Activated CD4-positive, alpha-beta memory T cell treated with anti-CD3 and anti-CD28 coated beads, Interleukin-2, amount 10 ng/mL, durations not matched to agents 7 days and 5 days (primary cell): Measurements from ENCODE around the gene NALCN. TPM values are rescaled to one million over a fixed set of nuclear protein-coding genes. Genes with fewer than 3 reads are reported as not detected.
"Not testable (repeated sequence)": the region's sequence is repeated elsewhere in the genome, so short reads cannot be mapped to it uniquely, and the experiment has no call there.

ENCODE experiments used
- CTCF ChIA-PET: fragments of 350-600 bp; sonication (Branson Sonifier 250); formaldehyde crosslinking; loops from one replicate; lab custom pipeline; 2021; ENCODE audit warnings: antibody characterized with exemption, inconsistent platforms; lab: Charles Lee
- POLR2A ChIA-PET: fragments of 350-600 bp; sonication (Branson Sonifier 250); formaldehyde crosslinking; loops from one replicate; lab custom pipeline; 2021; ENCODE audit warnings: antibody characterized with exemption; lab: Charles Lee
- DNase-seq: peaks from one replicate; pipeline ENCODE4 v3.0.0-alpha.2; 2020
- H3K27ac Mint-ChIP-seq: one replicate; pipeline ENCODE4 v1.8.0; 2021; ENCODE audit warnings: mild to moderate bottlenecking, mixed read lengths
- H3K27me3 Mint-ChIP-seq: one replicate; pipeline ENCODE4 v1.8.0; 2021; ENCODE audit warnings: mixed read lengths
- H3K36me3 Mint-ChIP-seq: one replicate; pipeline ENCODE4 v1.8.0; 2021; ENCODE audit warnings: low read depth, mixed read lengths
- H3K4me1 Mint-ChIP-seq: one replicate; pipeline ENCODE4 v1.8.0; 2021; ENCODE audit warnings: mixed read lengths
- H3K4me3 Mint-ChIP-seq: one replicate; pipeline ENCODE4 v1.8.0; 2021; ENCODE audit warnings: mild to moderate bottlenecking, mixed read lengths
- H3K9me3 Mint-ChIP-seq: one replicate; pipeline ENCODE4 v1.8.0; 2021; ENCODE audit warnings: mixed read lengths
- total RNA-seq, 2 experiments: library from RNA; stranded (reverse); gene quantifications; one replicate each; pipeline ENCODE4 v1.2.3, GENCODE V29; 2021

Gene NALCN
- total RNA-seq, 2 experiments from 2014 or later: not detected

DNA sequence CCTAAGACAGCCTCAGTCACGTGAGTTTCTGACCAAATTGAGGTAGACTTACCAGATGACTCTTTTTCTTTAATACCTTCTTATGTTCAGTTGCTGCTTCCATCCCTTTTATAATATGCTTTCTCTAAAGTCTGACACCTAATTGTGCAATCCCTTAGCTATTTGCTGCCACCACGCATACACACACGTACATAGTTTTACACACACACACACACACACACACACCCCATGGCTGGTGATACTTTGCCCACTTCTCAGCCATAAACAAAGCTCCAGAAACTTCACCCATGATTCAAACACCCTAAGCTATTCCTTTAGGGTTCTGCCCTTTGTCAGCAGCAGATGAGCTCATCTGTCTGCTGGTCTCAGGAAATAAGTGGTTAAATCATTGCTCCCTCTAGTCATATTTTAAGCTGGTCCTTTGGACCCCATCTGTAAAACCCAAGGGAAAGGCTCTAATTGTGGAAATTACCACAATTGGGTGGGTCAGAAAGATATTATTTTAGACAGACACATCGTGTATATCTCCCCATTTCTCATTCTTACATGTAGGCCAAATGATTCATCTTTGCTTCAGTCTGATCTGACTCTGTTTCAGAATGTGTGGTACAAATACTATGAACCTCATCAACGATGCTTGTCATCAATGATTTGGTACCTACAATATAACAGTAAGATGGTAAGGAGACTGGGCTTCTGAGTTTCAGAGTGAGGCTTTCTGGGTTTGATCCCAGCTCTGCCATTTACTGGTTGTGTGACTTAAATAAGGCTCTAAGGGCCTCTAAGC is 69.2 kb downstream of the NALCN start:
- Mint-ChIP-seq H3K36me3 (no peaks in the 10 kb centered on the region), H3K27me3 (no peaks in the 10 kb centered on the region), H3K9me3 (no peaks in the 10 kb centered on the region), H3K4me1 (no peaks in the 10 kb centered on the region), H3K27ac (no peak overlapping the region), H3K4me3 (no peak overlapping the region)
- POLR2A ChIA-PET: no interaction called here
- DNase-seq: no peak
- CTCF ChIA-PET: no interaction called here

DNA sequence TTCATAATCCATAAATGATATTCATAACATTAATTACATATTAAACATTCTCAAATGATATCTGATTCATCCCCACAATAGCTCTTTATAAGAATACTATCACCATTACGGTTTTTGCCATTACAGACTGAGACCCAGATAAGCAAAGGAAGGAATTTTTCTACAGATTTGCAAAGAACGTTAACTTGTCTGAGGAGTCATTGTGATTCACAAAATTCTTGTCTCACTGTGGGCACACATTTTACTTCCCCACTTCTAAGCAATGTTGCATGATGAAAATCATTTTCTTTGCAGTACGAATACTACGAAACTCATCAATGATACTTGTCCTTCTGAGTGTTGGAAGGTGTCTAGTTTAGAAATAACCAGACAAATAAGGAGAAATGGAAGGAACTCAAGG is 70.1 kb downstream of the NALCN start:
- DNase-seq: no peak
- ChIA-PET POLR2A (no interaction called here), CTCF (no interaction called here)
- H3K9me3 Mint-ChIP-seq: no peaks in the 10 kb centered on the region
- H3K27ac Mint-ChIP-seq: no peak overlapping the region
- H3K36me3 Mint-ChIP-seq: no peaks in the 10 kb centered on the region
- no peaks in the 10 kb centered on the region for H3K4me1 Mint-ChIP-seq
- no peak overlapping the region for H3K4me3 Mint-ChIP-seq
- no peaks in the 10 kb centered on the region for H3K27me3 Mint-ChIP-seq

DNA sequence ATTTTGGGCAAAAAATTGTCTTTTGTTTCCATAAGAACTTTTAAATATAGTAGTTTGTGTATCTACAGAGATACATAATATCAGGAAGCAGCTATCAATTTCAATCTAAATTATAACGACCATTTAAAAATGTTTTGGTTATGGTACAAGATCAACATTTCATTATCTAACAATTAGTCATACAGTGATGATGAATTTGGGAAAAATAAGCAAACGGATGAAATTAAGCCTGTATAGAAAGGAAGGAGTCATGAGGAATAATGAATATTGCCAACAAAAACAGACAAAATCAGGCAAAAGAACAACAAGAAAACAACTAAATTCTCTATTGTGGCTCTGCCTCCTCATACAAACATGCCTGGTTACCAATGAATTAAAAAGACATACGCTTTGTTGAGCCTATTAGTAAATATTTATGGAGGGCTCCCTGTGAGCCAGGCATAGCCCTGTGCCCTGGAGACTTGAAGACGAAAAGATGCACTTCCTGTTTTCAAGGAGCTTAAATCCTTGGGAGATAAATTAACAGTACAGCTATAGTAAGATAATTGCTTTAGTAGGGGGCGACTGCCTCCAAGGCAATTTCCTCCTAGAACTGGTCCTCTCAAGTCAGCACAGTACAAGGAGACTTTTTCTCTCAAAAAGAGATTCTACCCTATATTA is 73.0 kb downstream of the NALCN start:
- POLR2A ChIA-PET: no interaction called here
- DNase-seq: no peak
- Mint-ChIP-seq H3K4me3 (no peak overlapping the region), H3K27ac (no peak overlapping the region), H3K4me1 (no peaks in the 10 kb centered on the region), H3K9me3 (no peaks in the 10 kb centered on the region), H3K36me3 (no peaks in the 10 kb centered on the region), H3K27me3 (no peaks in the 10 kb centered on the region)
- CTCF ChIA-PET: no interaction called here

DNA sequence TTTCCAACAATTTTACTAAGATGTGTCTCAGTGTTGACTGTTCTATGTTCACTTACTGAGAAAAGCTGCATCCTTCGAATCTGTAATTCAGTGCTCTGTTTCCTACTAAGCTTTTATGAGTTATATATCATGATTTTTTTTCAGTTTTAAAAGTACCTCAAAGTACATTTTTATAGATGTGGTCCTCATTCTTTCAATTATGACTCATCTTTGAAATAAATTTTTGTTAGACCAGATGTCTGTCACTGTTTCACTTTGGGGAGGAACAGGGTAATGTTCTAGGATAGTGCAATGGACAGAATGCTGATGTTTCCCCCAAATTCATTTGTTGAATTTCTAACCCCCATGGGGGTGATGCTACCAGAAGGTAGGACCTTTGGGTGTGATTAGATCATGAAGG is 74.8 kb downstream of the NALCN start:
- no peak for DNase-seq
- Mint-ChIP-seq H3K36me3 (no peaks in the 10 kb centered on the region), H3K27me3 (no peaks in the 10 kb centered on the region), H3K4me3 (no peak overlapping the region), H3K27ac (no peak overlapping the region), H3K9me3 (no peaks in the 10 kb centered on the region), H3K4me1 (no peaks in the 10 kb centered on the region)
- ChIA-PET POLR2A (no interaction called here), CTCF (no interaction called here)

DNA sequence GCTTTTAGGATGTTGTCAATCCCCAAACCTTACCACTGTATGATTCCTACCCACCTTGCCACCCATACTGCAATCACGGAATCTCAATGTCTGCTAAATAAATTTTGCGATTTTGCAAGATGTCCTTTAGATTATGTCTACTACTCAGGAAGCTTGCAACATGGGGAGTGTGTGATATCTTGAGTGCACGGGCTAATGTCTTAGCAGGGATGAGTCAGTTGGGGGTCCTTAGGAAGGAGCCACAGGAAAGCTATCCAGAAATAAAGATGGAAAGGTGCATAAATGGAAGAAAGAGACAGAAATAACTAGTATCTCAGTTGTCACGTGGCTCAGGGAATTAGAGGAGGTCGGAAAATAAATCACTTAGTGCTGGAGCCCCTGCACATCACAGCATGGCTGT is 77.1 kb downstream of the NALCN start:
- H3K36me3 Mint-ChIP-seq: no peaks in the 10 kb centered on the region
- CTCF ChIA-PET: no interaction called here
- H3K9me3 Mint-ChIP-seq: no peaks in the 10 kb centered on the region
- no peaks in the 10 kb centered on the region for H3K27me3 Mint-ChIP-seq
- H3K4me1 Mint-ChIP-seq: no peaks in the 10 kb centered on the region
- no peak for DNase-seq
- POLR2A ChIA-PET: no interaction called here
- no peak overlapping the region for H3K4me3 Mint-ChIP-seq
- no peak overlapping the region for H3K27ac Mint-ChIP-seq

DNA sequence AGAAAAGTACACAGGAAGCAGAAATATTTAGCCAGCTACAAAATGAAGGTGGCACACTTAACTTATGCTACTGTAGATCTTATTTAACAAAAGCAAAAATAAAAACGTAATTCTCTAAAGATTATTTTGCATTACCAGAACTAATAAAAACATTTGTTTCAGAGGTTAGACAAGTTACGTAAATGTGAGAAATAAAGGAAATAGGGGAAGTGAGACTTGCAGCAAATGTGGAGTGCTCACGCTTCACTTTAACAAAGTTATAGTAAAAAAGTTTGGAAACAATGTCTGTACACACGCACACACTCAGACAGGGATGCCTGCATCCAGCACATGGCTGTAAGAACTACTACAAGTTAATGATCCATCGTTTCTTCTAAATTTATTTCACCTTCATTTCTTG is 83.7 kb downstream of the NALCN start:
- Mint-ChIP-seq H3K4me3 (no peak overlapping the region), H3K9me3 (no peaks in the 10 kb centered on the region), H3K4me1 (no peaks in the 10 kb centered on the region), H3K27ac (no peak overlapping the region), H3K36me3 (no peaks in the 10 kb centered on the region), H3K27me3 (no peaks in the 10 kb centered on the region)
- no peak for DNase-seq
- ChIA-PET CTCF (no interaction called here), POLR2A (no interaction called here)

DNA sequence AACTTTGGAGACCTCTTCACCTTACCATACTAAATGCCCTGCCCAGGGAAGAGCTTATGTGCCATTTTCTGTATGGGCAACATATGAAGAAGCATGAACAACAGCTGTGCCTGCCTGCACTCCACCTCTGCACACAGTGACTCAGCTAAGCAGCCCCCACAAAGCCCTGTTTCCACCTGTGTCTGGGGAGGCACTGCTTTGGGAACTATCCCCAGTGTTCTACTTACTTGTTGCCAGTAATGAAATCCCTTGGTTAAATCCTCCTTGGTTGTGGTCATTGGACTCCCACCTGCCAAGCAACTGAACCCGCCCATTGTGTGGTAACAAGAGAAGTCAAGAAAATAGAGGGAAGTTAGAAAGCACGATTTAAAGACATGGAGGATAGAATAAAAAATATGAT is 84.6 kb downstream of the NALCN start:
- ChIA-PET POLR2A (no interaction called here), CTCF (no interaction called here)
- no peaks in the 10 kb centered on the region for H3K27me3 Mint-ChIP-seq
- DNase-seq: no peak
- H3K36me3 Mint-ChIP-seq: no peaks in the 10 kb centered on the region
- H3K9me3 Mint-ChIP-seq: no peaks in the 10 kb centered on the region
- no peaks in the 10 kb centered on the region for H3K4me1 Mint-ChIP-seq
- H3K27ac Mint-ChIP-seq: no peak overlapping the region
- no peak overlapping the region for H3K4me3 Mint-ChIP-seq

DNA sequence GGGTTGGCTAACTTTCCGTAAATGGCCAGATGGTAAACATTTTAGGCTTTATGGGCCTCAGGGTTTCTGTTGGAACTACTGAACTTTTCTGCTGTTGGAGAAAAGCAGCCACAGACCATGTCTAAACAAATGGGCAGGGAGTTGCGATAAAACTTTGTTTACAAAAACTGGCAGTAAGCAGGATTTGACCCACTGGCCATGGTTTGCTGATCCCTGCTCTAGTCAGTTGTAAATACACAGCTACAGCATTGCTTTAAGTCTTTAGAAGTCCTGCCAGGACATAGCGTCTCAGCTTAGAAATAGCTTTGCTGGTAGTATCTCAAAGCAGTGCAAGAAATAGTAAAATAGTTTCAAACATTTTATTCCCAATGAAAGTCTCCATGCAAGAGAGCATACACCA is 88.4 kb downstream of the NALCN start:
- Mint-ChIP-seq H3K27ac (no peak overlapping the region), H3K9me3 (no peaks in the 10 kb centered on the region), H3K4me3 (no peak overlapping the region), H3K36me3 (no peaks in the 10 kb centered on the region), H3K27me3 (peaks cover 2% of the 10 kb centered on the region), H3K4me1 (no peaks in the 10 kb centered on the region)
- ChIA-PET POLR2A (no interaction called here), CTCF (no interaction called here)
- no peak for DNase-seq

DNA sequence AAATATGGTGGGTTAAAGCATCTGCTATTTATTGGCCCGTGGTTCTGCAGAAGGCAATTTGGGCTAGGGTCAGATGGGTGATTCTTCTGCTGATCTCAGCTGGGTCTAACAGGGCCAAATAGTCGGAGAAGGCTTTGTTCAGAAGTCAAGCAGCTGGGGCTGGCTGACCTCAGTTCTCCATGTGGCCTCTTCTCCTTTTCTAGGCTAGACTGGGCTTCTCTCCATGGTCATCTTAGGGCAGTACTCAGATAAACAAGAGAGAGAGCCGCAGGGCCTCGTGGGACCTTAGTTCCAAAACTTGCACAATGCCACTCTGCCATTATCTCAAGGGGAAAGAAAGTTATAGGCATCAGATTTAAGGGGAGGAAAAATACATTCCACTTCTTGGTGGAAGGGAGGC is 89.6 kb downstream of the NALCN start:
- POLR2A ChIA-PET: no interaction called here

DNA sequence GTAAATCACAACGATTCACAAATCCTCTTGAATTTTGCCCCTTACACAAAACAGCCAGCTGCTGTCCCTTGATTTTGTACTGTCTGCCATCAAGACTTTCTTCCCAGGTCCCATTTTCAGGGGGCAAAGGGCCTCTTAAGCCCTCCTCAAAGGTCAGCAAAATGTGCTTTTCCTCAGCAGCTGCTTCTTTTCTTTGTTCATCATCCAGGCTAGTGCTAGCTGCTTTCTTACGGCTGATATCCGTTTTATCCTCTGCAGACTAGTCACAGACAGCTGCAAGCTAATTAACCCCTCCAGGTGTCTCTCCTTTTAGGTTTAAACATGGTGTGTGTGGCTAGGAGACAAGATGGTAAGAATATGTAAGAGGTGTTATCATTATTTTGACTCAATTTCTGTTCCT is 90.9 kb downstream of the NALCN start:
- POLR2A ChIA-PET: no interaction called here
- CTCF ChIA-PET: no interaction called here
- Mint-ChIP-seq H3K27ac (no peak overlapping the region), H3K4me1 (no peaks in the 10 kb centered on the region), H3K9me3 (no peaks in the 10 kb centered on the region), H3K27me3 (peaks cover 2% of the 10 kb centered on the region), H3K4me3 (no peak overlapping the region), H3K36me3 (no peaks in the 10 kb centered on the region)
- no peak for DNase-seq

More for the DNA sequence above, 89.6 kb downstream of the NALCN start:
- Mint-ChIP-seq H3K4me3 (no peak overlapping the region), H3K27me3 (peaks cover 2% of the 10 kb centered on the region), H3K36me3 (no peaks in the 10 kb centered on the region), H3K27ac (no peak overlapping the region), H3K4me1 (no peaks in the 10 kb centered on the region), H3K9me3 (no peaks in the 10 kb centered on the region)
- DNase-seq: no peak
- CTCF ChIA-PET: no interaction called here

DNA sequence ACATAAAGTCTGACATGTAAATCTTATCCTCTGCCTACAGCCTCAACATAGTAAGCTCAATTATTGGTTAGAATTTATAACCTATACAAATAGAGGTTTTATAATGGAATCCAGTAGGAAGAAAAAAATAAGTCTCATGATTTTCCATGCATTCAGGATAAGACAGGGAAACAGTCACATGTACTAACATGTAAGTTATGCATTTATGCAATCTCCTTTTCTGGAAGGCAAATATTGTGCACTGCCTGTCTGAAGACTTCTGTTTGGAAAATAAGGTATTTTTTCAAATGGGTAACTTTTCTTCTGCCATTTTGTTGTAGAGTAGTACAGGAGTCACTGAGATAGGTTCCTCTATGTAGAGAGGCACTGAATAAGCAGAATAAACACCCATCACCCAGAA is 92.7 kb downstream of the NALCN start:
- Mint-ChIP-seq H3K27ac (no peak overlapping the region), H3K4me1 (no peaks in the 10 kb centered on the region), H3K4me3 (no peak overlapping the region), H3K36me3 (no peaks in the 10 kb centered on the region), H3K27me3 (peaks cover 2% of the 10 kb centered on the region), H3K9me3 (no peaks in the 10 kb centered on the region)
- no peak for DNase-seq
- ChIA-PET POLR2A (no interaction called here), CTCF (no interaction called here)

DNA sequence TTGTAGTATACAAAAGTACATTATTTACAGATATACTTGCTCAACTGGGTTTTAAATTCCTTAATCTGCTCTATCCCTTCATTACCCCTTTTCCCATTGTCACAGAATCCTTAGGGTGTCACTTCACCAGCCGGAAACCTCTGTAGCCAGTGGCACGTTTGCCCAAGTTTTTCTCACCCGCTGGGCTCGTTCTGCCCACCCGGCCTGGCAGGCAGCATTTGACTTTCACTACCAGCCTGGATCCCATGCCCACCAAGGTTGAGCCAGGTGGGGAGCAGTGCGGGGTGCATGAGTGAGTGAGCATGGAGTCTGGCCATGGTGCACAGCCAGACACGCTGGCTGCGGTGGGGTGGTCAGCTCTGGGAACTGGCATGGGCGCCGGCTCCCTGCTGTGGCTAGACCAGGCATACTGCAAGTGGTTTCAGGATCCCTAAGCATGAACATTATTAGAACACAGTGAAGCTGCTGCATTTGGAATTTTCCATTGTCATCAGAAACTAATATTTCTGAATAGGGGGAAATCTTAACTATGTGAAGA is 98.3 kb downstream of the NALCN start:
- no peaks in the 10 kb centered on the region for H3K4me1 Mint-ChIP-seq
- H3K27me3 Mint-ChIP-seq: no peaks in the 10 kb centered on the region
- H3K4me3 Mint-ChIP-seq: no peak overlapping the region
- DNase-seq: no peak
- no peaks in the 10 kb centered on the region for H3K36me3 Mint-ChIP-seq
- H3K9me3 Mint-ChIP-seq: no peaks in the 10 kb centered on the region
- ChIA-PET CTCF (no interaction called here), POLR2A (no interaction called here)
- H3K27ac Mint-ChIP-seq: no peak overlapping the region

DNA sequence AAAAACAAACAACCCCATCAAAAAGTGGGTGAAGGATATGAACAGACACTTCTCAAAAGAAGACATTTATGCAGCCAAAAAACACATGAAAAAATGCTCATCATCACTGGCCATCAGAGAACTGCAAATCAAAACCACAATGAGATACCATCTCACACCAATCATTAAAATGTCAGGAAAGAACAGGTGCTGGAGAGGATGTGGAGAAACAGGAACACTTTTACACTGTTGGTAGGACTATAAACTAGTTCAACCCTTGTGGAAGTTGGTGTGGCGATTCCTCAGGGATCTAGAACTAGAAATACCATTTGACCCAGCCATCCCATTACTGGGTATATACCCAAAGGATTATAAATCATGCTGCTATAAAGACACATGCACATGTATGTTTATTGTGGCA is 102.8 kb downstream of the NALCN start:
- CTCF ChIA-PET, H3K9me3 Mint-ChIP-seq, H3K27ac Mint-ChIP-seq, H3K36me3 Mint-ChIP-seq, H3K27me3 Mint-ChIP-seq, H3K4me1 Mint-ChIP-seq, POLR2A ChIA-PET, H3K4me3 Mint-ChIP-seq, DNase-seq: not testable (repeated sequence)
